ENCODE data around the gene ASIC3. TPM values are rescaled to one million over a fixed set of nuclear protein-coding genes. Genes with fewer than 3 reads are reported as not detected.

ASIC3 gene
- total RNA-seq, 1 donor = 0.18 TPM

DNA sequence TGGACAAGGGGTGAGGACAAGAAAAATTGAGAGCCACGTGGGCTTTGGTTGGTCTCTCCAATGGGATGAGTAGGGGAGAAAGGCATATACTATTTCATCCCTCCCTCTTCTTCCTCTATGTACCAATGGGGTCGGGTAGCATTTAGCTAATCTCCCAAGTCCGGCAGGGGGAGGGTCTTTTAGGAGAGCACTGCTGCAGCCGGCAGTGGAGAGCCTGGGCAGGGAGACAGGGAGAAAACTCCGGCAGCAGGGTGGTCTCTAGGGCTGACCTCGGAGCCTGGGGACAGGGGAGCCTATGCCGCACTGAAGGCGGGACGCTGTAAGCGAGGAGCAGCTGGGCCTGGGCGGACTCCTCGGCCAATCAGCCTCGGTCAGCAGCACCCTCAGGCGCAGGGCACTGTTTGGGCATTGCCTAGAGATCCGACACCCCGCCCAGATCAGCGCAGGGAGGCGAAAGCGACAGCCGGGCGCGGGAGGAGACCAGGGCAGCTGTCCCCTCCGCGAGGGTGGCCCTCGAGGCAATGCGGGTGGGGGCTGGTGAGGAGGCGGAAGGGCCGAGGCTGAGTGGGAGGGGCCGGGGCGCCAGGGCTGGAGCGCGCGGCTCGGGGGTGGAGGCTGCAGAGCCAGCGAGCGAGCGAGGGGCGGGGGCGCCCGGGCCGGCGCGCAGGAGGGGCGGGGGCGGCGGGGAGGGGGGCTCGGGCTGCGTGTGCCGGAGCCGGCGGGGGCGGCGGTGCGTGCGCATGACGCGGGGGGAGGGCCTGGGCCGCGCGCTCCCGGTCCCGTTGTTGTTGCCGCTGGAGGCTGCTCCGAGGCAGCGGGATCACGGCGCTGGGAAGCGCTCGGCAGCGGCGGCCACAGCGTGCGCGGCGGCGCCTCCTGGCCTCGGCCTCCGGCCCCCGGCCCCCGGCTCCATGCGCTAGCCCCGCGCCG lies 37.6 kb downstream of the ASIC3 start, which contains the start of gene AGAP3:
AGAP3 (plus strand) TSS at position 785 of the 930 bp plus-strand sequence. CDS start 267 bp downstream, outside the sequence.
- H3K4me3 ChIP-seq (ENCODE audit: low read depth, low read length) = peak within 1 kb of the TSS; percentile 83
- TF ChIP-seq, protein P1, sequence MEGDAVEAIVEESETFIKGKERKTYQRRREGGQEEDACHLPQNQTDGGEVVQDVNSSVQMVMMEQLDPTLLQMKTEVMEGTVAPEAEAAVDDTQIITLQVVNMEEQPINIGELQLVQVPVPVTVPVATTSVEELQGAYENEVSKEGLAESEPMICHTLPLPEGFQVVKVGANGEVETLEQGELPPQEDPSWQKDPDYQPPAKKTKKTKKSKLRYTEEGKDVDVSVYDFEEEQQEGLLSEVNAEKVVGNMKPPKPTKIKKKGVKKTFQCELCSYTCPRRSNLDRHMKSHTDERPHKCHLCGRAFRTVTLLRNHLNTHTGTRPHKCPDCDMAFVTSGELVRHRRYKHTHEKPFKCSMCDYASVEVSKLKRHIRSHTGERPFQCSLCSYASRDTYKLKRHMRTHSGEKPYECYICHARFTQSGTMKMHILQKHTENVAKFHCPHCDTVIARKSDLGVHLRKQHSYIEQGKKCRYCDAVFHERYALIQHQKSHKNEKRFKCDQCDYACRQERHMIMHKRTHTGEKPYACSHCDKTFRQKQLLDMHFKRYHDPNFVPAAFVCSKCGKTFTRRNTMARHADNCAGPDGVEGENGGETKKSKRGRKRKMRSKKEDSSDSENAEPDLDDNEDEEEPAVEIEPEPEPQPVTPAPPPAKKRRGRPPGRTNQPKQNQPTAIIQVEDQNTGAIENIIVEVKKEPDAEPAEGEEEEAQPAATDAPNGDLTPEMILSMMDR (IDR thresholded peaks at IDR 0.05; ENCODE audit: insufficient read depth, low read length) = no peak
- peak; percentile 53 for DNase-seq (ENCODE audit: low read depth)

DNA sequence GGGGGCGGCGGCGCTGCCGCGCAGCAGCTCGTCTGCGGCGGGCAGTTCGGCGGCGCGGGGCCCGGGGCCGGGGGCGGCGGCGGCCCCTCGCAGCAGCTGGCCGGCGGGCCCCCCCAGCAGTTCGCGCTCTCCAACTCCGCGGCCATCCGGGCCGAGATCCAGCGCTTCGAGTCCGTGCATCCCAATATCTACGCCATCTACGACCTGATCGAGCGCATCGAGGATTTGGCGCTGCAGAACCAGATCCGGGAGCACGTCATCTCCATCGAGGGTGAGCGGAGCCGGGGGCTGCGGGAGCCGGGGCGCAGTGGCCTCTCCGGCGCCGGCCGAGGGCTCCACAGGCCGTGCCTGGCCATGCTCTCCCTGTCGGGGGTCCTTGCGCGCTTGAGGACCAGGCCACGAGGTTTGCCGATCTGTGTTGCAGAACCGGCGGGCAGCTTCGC lies 38.5 kb downstream of the ASIC3 start:
- TF ChIP-seq, protein P1 (IDR thresholded peaks at IDR 0.05; ENCODE audit: insufficient read depth, low read length) = no peak
- H3K4me3 ChIP-seq (ENCODE audit: low read depth, low read length) = peak overlapping the region; percentile 83
- DNase-seq (ENCODE audit: low read depth) = no peak

DNA sequence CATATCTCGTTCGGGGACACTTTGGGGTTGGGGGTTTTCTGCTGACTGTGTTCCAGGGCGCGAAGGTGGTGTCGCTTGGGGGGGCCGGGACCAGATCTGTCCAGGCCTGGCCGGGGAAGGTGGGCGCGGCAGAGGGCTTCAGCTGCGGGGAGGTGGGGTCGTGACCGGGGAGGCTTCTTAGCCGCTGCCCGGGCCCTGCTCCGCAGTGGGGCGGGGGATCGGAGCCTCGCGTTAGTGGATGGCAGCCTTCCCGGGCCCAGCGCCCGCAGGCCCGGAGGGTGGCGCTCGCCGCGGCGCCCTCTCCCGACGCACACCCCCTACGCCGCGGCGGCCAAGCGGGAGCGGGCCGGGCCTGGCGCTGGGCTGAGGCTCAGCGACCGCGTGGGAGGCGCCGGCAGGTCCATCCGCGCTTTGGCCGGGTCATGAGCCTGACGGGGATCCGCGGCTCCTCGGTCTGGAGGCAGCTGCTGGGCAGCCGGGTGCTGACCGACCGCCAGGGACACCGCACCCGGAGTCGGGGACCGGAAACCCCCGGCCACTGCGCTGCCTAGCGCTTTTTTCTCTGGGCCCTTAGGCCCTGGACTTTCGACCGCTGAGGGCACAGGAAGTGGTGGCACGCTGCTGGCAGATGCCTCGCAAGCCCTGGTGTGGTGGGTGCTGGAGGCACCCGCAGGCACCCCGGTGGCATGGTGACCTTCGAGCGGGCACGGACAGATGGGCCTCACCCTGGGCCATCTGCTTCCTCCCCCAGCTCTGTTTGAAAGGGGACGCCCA lies 39.1 kb downstream of the ASIC3 start:
- TF ChIP-seq, protein P1 (IDR thresholded peaks at IDR 0.05; ENCODE audit: insufficient read depth, low read length) = no peak
- peak; percentile 62 for DNase-seq (ENCODE audit: low read depth)
- H3K4me3 ChIP-seq (ENCODE audit: low read depth, low read length) = peak overlapping the region; percentile 83

DNA sequence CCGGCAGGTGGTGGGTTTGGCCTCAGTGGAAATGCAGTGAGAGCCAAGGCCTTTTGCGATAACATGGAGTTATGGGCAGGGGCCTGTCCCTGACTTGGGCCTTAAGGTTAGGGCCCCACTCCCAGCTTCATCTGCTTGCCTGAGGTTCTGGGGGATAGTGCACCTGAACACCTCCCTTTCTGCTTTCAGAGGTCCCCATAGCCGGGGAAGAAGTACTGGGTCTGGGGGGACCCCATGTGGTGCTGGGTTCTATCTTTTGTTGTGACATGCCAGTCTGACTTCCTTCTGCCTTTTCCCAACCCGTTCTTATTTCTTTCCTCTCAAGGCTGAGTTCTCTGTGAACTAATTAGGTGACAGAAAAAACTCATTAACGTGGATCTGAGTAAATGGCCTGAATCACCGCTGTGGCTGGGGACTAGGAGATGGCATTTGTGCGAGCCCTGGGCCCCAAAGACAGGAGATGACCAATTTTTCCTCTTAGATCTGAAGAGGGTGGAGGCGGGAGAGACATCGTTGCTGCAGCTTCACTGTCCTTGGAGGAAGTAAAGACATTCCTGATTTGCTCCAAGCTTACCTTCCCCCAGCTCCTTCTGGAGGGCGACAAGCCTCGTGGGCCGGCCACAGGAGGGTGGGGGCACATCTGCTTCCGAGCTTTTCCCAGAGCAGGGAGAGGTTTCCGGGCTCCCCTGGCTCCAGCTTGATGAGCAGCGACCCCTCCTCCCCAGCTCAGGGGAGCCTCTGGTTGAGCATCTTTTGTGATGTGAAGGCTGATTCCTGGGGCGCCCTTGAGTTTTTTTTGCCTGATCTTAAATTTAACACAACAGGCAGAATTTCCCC lies 39.9 kb downstream of the ASIC3 start:
- TF ChIP-seq, protein P1 (IDR thresholded peaks at IDR 0.05; ENCODE audit: insufficient read depth, low read length) = no peak
- no peak for DNase-seq (ENCODE audit: low read depth)
- H3K4me3 ChIP-seq (ENCODE audit: low read depth, low read length) = peak overlapping the region; percentile 83

DNA sequence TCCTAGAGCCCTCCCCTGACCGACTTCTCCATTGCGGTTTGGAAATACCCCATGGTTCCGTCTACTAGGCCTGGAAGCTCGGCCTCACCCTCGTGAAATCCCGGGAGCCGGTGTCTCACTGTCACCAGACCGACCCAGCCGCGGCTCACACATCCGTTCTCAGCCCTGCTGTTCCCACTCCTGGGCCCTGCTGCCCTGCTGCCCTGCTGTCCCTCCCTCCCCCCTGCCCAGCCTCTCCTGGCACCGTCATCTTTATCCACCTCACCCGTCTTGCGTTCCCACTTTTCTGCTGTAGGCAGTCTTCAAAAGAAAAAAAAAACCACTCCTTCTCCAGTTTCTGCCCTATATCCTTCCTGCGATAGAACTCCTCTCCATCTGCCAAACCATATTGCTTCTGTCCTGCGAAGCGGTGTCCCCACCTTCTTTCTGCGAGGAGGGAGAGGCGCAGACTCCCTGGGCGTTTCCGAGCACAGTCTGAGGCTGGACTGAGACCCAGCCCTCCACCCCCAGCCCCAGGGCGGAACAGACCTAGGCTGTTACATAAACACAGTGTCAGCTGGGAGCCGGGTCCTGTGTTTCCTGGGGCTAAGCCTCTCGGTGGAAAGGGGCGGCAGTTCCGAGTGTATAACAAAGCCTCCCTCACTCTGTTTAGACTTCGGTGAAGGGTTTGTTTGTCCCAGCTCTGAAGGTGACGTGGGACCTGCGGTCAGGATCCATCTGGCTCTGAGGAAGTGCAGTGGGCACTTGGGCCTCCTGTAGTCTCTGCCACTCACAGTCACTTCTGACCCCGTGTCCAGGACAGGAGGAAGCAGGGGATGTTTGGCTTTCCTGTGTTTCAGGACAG lies 40.7 kb downstream of the ASIC3 start:
- peak; percentile 80 for DNase-seq (ENCODE audit: low read depth)
- H3K4me3 ChIP-seq (ENCODE audit: low read depth, low read length) = peak overlapping the region; percentile 83
- TF ChIP-seq, protein P1 (IDR thresholded peaks at IDR 0.05; ENCODE audit: insufficient read depth, low read length) = no peak
